GM18526 (cell line): ENCODE data around the gene ACRBP.

Experiments used
- POLR2A ChIP-seq: IDR thresholded peaks from 3 replicates; pipeline ENCODE4 v1.6.1; 2011; ENCODE audit not compliant: insufficient read length; ENCODE audit errors: extremely low read depth

The ACRBP gene

DNA sequence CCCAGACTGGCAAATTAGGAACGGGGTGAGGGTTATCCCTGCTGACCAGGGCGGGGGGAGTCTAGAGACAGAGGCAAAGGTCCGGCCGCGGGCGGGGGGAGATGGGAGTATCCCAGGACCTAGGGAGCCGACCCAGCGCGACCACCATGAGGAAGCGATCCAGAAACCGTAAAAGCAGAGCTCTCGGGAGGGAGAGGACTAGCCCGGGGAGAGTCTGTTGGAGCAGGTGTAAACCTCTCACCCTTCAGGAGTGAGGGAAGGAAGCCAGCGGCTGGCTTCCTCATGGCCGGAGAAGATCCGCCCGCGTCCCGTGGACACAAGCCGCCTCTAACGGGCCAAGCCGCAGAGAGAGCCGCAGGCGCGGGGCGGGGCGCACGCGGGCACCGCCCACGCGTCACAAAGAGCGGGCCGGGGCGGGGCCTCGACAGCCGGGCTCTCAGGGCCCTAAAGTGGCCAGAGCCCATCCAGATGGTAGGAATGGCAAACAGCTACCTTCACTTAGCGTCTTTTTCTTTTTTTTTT, at the start of gene ACRBP:
Gene ACRBP, minus strand, starts transcription at position 350 of the 522 bp plus-strand sequence. Its CDS starts 66 bp downstream, at position 284.
- peak; percentile 40 for TF ChIP-seq POLR2A

DNA sequence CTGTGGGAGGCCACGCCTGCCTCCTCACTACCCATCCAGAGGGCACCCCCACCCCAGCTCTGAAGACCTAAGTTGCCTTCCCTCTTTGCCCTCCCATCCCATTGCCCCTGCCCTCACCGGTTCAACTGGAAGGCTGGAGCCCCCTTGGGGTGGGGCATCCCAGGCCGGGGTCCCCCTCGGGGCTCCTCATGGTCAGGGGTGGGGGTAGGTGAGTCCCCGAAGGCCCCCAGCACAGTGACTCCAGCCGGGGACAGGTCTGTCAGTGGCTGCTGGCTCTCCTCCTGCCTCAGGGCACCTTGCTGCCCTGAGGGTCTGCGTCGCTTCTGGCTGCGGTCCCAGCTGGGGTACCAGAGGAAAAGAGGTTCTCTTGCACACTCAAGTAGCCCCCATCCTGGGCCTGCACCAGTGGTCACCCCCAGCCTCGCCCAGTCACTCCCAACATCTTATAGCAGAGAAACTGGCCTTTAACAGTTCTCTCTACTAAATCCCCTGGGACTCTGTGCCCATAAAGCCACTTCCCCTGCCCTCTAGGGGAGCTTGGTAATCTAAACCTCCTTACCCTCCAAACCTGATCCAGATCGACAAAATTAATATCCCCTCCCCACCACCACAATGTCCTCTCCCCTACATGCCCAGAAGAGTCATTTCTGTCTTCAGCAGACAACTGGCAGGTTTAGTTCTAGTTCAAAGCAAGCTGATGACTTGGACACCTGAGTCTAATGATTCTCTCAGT, 48.2 kb upstream of the ACRBP start:
- TF ChIP-seq POLR2A, result no peak

DNA sequence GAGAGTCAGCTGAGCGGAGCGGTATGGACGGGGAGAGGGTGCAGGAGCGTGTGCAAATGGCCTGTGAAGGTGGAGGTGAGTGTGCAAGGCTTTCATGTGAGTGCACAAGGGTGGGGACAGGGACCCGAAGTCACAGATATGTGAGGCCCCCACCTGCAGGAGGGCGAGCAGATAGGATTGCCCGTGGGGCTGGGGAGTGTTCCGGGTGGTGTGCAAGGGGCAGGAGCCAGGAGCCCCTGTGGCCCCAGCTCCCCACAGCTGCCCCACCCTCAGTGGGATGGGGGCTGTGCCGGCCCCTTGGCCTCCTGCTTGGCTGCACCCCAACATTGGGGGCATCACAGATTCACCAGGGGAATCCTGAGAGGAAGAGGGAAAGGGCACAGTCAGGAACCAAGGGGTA, 47.5 kb upstream of the ACRBP start:
- no peak for TF ChIP-seq POLR2A

DNA sequence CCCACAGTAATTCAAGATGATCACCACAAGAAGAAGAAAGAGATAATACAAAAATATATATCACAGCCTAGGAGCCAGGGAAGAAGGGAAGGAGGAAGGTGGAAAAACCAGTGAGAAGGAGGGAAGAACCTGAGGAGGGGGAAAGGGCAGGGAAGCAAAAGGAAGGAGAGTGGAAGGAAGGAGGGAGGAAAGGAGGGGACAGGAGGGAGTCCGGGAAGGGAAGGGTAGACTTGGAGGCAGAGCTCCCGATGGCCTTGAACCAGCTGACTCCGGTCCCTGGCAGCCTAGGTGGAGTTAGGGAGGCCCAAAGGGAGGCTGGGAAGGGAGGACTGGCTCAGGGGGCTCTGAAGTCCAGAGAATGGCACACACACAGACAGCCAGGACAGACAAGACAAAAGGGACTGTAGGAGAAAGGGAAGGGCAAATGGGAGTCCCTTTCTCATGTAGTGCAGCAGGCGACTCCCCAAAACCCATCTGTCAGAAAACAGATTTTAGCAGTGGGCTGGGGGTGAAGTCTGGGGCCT, 46.7 kb upstream of the ACRBP start:
- no peak for TF ChIP-seq POLR2A

DNA sequence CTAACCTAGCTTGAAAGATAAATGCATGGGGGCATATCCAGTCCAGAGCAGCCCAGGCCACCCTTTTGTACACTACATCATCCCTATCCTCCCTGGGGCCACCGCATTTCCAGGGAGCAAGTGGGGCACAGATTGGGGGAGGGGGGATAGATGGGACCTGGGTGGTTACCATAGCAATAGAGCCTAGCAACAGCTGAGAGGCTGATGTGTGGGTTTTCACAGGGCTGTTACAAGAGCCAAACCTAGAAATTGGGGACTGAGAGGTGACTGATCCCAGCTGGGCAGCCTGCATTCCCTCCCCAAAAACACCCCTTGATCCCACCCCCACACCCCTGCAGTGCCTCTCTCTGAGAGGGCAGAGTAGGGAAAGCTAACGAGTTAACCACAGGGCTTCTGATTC, 45.7 kb upstream of the ACRBP start:
- no peak for TF ChIP-seq POLR2A

DNA sequence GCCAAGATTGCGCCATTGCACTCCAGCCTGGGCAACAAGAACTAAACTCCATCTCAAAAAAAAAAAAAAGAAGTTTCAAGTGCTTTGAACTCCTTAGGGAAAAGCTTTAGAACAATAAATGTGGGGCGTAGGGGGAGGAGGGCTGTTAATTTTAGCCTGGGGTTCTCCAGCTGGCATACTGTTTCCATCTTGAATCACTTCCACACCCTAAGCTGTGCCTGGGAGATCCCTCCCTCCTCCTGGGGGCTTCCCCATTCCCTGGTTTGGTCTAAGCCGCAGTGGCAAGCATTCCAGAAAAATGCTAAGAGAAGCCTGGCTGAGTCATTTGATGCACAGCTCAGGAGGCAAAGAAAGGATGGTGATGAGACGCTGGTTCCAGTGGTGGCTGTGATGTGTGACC, 44.2 kb upstream of the ACRBP start:
- TF ChIP-seq POLR2A, result no peak

DNA sequence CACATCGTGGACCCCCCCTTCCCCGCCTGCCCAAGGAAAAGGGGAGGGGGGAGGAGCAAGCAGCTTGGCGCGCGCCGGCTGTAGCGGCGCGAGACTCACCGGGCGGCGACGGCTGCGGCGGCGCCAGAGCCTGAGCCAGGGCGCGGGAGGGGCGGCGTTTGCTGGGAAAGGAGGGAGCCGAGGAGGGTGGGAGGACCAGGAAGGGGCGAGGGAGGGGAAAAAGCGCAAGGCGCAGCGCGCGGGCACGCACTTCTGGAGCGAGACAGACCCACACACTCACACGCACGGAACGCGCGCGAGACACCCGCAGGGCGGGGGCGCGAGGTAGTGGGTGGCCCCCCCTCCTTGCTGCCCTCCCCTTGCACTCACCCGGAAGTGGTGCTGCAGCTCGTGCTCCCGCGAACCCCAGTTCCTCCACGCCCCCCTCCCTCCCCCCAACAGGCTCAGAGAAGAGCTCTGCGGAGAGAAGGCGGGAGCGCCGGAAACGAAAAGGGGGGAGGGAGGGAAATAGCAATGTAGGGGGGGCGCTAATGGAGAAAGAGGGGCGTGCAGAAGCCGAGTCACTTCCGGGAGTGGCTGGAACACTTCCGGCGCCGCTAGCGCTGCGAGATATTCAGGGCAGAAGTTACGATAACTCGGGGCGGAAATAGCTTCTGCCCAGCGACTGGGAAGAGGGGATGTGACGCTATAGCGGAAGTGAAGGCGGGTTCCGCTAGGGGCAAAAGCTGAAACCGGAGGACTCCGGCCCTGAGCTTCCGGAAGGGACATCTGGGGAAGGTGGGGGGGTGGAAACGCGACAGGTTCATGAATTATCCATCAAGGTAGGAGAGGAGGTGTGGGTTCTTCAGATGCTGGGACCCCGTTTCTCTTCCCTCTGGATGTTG, 42.0 kb upstream of the ACRBP start, which contains the start of gene ZNF384:
Gene ZNF384, minus strand, starts transcription at position 377 of the 884 bp plus-strand sequence. CDS start 9,855 bp downstream, outside the sequence.
- TF ChIP-seq POLR2A, result peak; percentile 70

DNA sequence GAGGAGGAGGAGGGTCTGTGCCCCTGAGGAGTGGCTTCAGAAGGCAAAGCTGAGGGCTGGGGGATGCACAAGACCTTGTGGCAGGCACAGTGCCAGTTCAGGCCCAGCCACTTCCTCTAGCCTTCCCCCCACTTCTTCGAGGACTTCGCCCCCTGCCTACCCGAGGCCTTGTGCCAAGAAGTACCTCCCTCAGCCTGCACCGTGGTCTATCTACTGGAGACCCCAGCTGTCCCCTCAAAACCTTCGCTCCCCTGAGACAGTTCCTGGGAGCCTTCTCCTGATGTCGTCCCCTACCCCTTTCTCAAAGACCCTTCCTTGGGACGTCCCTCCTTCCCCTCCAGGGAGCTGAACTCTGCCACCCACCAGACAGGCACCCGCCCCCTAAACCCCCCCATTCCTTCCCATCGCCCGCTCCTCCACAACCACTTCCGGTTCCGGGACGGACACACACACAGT, 41.3 kb upstream of the ACRBP start:
- TF ChIP-seq POLR2A, result no peak

DNA sequence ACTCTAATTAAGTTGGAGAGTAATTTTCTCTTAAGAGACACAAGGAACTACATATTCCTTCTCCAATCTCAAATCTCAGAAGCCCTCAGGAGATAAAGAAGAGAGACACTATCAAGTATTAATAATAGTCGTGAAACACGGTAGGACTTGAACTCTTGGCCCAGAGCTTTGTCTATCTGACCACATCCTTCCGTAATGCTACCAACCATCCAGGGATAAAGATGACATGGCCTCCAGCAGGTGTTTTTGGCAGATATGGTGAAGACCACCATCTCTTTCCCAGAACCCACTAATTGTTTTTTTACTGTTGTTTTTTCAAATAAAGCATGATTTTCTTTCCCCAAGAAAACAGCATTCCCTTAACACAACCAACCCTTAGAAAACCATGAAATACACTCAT, 38.6 kb upstream of the ACRBP start:
- no peak for TF ChIP-seq POLR2A

DNA sequence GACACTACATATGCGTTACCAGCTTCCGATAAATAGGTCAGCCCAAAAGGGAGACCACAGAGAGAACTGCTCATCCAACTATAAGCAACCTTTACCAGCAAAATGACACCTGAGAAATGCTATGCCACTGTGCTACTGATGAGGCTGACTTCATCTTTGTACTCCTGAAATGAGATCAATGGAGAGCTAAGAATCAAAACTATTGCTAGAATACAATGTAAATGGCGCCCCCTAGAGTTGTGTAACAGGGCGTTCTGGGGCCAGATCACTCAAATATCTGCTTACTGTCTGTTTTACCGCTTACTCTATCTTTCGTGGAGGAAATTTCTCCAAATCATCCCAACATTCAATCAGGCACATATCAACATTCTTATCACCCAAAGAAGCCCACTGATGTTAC, 37.4 kb upstream of the ACRBP start:
- TF ChIP-seq POLR2A, result no peak

DNA sequence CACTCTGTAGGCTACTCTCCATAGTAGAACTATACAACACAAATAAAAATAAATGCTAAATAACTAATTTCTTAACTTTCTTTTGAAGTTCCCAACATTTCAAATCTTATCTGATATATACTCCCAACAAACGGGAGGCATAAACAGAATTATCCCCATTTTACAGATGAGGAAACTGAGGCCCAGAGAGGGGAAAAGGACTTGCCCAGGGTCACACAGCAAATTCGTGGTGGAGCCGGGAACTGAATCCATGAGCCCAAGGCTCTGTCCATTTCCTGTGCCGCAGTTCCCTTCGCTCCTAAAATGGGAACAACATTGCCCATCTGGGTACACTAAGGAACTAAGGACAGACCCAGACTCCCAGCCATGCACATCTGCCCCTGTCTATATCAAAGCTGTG, 29.7 kb upstream of the ACRBP start:
- TF ChIP-seq POLR2A, result no peak

DNA sequence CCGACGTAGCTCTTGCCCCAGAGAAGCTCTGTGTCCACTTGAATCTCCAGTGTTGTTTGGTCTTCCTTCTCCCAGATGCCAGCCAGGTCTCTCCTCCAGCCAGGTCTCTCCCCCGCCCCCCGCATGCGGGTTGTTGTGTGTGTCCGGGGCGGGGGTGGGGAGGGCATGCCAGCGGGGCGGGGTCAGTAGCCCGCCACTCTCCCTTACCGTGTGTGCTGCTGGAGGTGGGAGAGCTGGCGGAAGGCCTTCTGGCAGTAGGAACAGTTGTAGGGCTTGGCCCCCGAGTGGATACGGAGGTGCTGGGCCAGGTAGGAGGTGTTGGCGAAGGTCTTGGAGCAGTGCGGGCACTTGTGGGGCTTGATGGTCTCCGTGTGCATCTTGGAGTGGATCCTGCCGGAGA, 24.9 kb upstream of the ACRBP start:
- no peak for TF ChIP-seq POLR2A

DNA sequence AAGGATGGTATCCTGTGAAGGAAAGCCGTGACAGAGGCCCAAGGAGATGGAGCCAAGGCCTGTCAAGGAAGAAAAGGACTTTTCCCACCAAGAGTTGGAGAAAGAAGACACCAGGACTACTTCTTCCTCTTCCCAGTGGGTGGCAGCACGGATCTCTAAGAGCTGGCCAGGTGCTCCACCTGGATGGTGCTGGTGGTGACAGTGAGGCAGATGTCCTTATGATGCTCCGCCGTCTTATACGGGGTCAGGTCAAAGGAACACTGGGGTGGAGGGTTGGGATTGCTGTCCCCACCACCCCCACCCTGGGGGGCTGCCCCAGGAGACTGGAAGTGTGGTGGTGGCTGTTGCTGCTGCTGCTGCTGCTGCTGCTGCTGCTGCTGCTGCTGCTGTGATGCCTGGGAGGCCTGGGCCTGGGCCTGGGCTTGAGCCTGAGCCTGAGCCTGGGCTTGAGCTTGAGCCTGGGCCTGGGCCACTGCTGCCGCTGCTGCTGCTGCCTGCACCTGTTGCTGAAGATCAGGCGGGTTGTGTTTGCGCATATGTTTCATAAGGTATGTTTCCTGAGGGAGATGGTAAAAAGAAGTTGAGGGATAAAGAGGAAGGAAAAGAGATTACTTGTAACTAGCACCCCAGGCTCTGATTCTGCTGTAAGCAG, 20.5 kb upstream of the ACRBP start:
- no peak for TF ChIP-seq POLR2A

DNA sequence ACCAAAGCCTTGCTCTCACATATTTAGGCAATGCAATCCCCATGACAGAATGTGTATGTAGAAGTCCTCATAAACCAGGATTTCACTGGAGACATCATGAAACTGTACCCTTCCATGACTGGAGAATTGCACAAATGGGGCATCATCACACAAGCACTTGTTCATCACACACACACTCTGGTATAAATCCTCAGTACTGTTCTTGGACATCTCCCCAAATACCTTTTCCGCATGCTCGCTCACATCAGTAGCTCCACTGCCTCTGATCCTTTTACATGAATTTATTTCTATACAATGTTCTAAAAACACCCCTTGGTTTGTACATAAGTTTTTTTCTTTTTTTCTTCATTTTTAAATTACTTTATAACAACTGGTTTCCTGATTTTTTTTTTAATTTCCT, 19.0 kb upstream of the ACRBP start:
- no peak for TF ChIP-seq POLR2A

DNA sequence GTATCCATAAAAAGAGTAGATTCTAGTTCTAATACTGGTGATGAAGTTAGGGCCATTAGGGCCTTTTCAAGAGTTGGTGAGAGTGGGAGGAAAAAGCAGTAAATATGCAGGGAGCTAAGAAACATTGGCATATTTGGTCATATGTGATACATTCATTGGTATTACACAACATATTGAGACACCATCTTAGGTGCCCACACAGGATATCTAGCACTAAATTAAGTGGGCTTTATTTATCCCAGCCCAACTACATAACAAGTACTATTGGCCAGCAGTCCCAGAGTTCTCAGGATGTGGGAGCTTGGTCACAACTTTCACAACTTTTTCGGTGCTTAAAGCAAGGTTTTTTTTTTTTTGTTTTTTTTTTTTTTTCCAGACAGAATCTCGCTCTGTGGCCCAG, 17.7 kb upstream of the ACRBP start:
- TF ChIP-seq POLR2A, result no peak
